Esophagus squamous epithelium (tissue), 4 donors: Measurements from ENCODE around the gene FTL.

Experiments
- POLR2A ChIP-seq, 4 donors: fragments of 450-650 bp; IDR thresholded peaks; one replicate each; pipeline ENCODE4 v1.6.1; 2017; ENCODE audit warnings: antibody characterized with exemption in 4 of 4, mild to moderate bottlenecking in 4 of 4, moderate library complexity in 3 of 4
- TF ChIP-seq, protein P1 (sequence below), 6 experiments: fragments of 450-650 bp in 4 of 6; fragments of 200-600 bp in 2 of 6; sonication (generic) in 2 of 6; IDR thresholded peaks; one replicate each; pipeline ENCODE4 v1.5.1; 2016 to 2019; ENCODE audit warnings: antibody characterized with exemption in 6 of 6, mild to moderate bottlenecking in 4 of 6, moderate library complexity in 4 of 6

- TF ChIP-seq, protein P1, sequence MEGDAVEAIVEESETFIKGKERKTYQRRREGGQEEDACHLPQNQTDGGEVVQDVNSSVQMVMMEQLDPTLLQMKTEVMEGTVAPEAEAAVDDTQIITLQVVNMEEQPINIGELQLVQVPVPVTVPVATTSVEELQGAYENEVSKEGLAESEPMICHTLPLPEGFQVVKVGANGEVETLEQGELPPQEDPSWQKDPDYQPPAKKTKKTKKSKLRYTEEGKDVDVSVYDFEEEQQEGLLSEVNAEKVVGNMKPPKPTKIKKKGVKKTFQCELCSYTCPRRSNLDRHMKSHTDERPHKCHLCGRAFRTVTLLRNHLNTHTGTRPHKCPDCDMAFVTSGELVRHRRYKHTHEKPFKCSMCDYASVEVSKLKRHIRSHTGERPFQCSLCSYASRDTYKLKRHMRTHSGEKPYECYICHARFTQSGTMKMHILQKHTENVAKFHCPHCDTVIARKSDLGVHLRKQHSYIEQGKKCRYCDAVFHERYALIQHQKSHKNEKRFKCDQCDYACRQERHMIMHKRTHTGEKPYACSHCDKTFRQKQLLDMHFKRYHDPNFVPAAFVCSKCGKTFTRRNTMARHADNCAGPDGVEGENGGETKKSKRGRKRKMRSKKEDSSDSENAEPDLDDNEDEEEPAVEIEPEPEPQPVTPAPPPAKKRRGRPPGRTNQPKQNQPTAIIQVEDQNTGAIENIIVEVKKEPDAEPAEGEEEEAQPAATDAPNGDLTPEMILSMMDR (IDR thresholded peaks at IDR 0.05): no peak
- no peak for TF ChIP-seq POLR2A (IDR thresholded peaks at IDR 0.05)
These were observed 26.9 kb upstream of the FTL start for GRCh38 chr19:48938256-48938655.
